HepG2 (cell line): ENCODE results near the gene ENTREP3. TPM values are rescaled to one million over a fixed set of nuclear protein-coding genes. Genes with fewer than 3 reads are reported as not detected.

ENCODE experiments used
- GABPB1 ChIP-seq: IDR thresholded peaks from 2 replicates; pipeline ENCODE4 v1.6.1; 2016; ENCODE audit warnings: mild to moderate bottlenecking, missing genetic modification reagents, moderate library complexity, missing compliant biosample characterization
- KDM5B ChIP-seq: sonication (generic); formaldehyde crosslinking; IDR thresholded peaks from 2 replicates; pipeline ENCODE4 v1.4.0; 2020; ENCODE audit warnings: missing genetic modification reagents, mild to moderate bottlenecking, borderline replicate concordance
- PHF5A ChIP-seq: IDR thresholded peaks from one replicate; pipeline ENCODE4 v1.6.1; 2018; ENCODE audit warnings: low read depth, missing genetic modification reagents; ENCODE audit not compliant: unreplicated experiment
- ZFP36L2 ChIP-seq: sonication (generic); formaldehyde crosslinking; IDR thresholded peaks from 2 replicates; pipeline ENCODE4 v1.4.0; 2020; ENCODE audit warnings: missing genetic modification reagents
- ZIK1 ChIP-seq: sonication (generic); formaldehyde crosslinking; IDR thresholded peaks from 2 replicates; pipeline ENCODE4 v1.5.0; 2020; ENCODE audit warnings: mild to moderate bottlenecking, low read depth, missing genetic modification reagents, borderline replicate concordance
- ZNF317 ChIP-seq: sonication (generic); formaldehyde crosslinking; IDR thresholded peaks from 2 replicates; pipeline ENCODE4 v1.5.0; 2020; ENCODE audit warnings: mild to moderate bottlenecking, missing genetic modification reagents
- ZNF746 ChIP-seq: sonication (generic); formaldehyde crosslinking; IDR thresholded peaks from 2 replicates; pipeline ENCODE4 v1.8.0; 2022; ENCODE audit warnings: mild to moderate bottlenecking, missing genetic modification reagents
- ZSCAN9 ChIP-seq: IDR thresholded peaks from 2 replicates; pipeline ENCODE4 v1.6.1; 2016; ENCODE audit warnings: borderline replicate concordance
- polyA plus RNA-seq, 8 experiments: library from polyadenylated mRNA; depleted of rRNA in 3 of 8; stranded (reverse) in 7 of 8; unstranded in 1 of 8; fragments of >200 nt; fragmentation: Illumina TruSeq in 4 of 8; extraction: Trizol in 4 of 8; gene quantifications; 2 replicates each; pipeline versions ENCODE4 v1.2.1 to v1.2.3, GENCODE V29; 2011 to 2016; ENCODE audit warnings: low read depth in 4 of 8, missing spikeins in 1 of 8, mixed read lengths in 1 of 8; ENCODE audit not compliant: insufficient read depth in 1 of 8
- total RNA-seq, 5 experiments: library from RNA; depleted of rRNA; stranded (reverse); fragments of >200 nt; fragmentation: Illumina TruSeq; extraction: Trizol; gene quantifications; 2 replicates each; pipeline ENCODE4 v1.2.3, GENCODE V29; 2016; ENCODE audit warnings: low read depth in 1 of 5
- TF ChIP-seq, protein P1 (sequence below): sonication (generic); formaldehyde crosslinking; conservative IDR thresholded peaks from 2 replicates; pipeline ENCODE4 v1.4.0; 2020; ENCODE audit warnings: mild to moderate bottlenecking, missing genetic modification reagents, moderate library complexity
- TF ChIP-seq, protein P2 (sequence below): sonication (generic); formaldehyde crosslinking; IDR thresholded peaks from 2 replicates; pipeline ENCODE4 v1.8.0; 2022; ENCODE audit warnings: missing genetic modification reagents, mild to moderate bottlenecking, inconsistent platforms, borderline replicate concordance
- TF ChIP-seq, protein P3 (sequence below): IDR thresholded peaks from 2 replicates; pipeline ENCODE4 v1.6.1; 2016; ENCODE audit warnings: missing compliant biosample characterization, missing genetic modification reagents, borderline replicate concordance
- TF ChIP-seq, protein P4 (sequence below): sonication (generic); formaldehyde crosslinking; IDR thresholded peaks from 2 replicates; pipeline ENCODE4 v1.5.0; 2020; ENCODE audit warnings: mild to moderate bottlenecking, missing genetic modification reagents
- TF ChIP-seq, protein P5 (sequence below): sonication (generic); formaldehyde crosslinking; IDR thresholded peaks from 2 replicates; pipeline ENCODE4 v1.5.1; 2020; ENCODE audit warnings: mild to moderate bottlenecking, missing genetic modification reagents, borderline replicate concordance

ENTREP3 gene
- total and polyA plus RNA-seq, 2 of the 13 experiments (the other 11 are each of a cell fraction or from before 2014, with no cell fraction given): 4.1 to 9.9 TPM

DNA sequence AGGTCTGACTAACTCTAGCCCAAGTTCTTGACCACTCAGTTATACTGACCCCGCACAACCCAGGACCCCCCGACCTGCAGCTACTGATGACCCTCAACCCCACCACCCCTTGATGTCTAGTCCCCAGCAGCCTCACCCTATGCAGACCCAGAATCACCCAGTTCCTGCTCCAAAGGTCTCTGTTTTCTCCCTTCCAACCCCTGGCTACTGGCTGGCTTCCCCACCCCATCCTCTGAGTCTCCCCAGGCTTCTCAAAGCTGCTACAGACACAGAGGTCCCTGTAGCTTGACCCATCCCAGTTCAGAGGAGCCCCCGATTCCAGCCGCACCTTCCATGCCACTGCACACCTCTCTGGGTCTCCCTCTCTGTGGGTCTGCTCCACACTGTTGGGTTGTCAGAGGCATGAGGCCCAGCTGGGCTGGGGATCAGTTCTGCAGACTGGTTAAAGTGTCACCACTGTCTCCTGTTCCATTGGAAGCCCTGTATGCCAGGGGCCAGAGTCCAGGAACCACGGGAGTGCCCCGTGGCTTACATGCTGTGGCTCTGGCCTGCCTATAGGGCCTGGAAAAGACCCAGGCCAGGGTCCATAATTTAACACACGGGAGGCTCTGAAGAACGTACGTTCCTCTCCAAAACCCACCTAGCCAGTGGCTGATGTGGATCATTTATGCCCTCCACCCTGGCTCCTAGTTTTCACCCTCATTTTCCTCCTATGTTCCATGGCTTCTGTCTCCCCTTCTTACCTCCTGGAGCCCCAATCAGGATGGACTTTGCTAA lies 45.5 kb upstream of the ENTREP3 start (continued):
- TF ChIP-seq, protein P1, sequence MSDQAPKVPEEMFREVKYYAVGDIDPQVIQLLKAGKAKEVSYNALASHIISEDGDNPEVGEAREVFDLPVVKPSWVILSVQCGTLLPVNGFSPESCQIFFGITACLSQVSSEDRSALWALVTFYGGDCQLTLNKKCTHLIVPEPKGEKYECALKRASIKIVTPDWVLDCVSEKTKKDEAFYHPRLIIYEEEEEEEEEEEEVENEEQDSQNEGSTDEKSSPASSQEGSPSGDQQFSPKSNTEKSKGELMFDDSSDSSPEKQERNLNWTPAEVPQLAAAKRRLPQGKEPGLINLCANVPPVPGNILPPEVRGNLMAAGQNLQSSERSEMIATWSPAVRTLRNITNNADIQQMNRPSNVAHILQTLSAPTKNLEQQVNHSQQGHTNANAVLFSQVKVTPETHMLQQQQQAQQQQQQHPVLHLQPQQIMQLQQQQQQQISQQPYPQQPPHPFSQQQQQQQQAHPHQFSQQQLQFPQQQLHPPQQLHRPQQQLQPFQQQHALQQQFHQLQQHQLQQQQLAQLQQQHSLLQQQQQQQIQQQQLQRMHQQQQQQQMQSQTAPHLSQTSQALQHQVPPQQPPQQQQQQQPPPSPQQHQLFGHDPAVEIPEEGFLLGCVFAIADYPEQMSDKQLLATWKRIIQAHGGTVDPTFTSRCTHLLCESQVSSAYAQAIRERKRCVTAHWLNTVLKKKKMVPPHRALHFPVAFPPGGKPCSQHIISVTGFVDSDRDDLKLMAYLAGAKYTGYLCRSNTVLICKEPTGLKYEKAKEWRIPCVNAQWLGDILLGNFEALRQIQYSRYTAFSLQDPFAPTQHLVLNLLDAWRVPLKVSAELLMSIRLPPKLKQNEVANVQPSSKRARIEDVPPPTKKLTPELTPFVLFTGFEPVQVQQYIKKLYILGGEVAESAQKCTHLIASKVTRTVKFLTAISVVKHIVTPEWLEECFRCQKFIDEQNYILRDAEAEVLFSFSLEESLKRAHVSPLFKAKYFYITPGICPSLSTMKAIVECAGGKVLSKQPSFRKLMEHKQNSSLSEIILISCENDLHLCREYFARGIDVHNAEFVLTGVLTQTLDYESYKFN: peak; percentile 97
- peak; percentile 73; the same call in 1 of the 2 replicates for TF ChIP-seq ZSCAN9
- TF ChIP-seq ZFP36L2: 0 out of 2 replicates have a peak, but pooled peaks have one; percentile 30
- peak; percentile 81 for TF ChIP-seq PHF5A
- peak; percentile 21; the same call in 1 of the 2 replicates for TF ChIP-seq GABPB1 (CRISPR knock-in tag)
- TF ChIP-seq ZNF746 (CRISPR knock-in tag): peak; percentile 34; the same call in 1 of the 2 replicates
- TF ChIP-seq, protein P2, sequence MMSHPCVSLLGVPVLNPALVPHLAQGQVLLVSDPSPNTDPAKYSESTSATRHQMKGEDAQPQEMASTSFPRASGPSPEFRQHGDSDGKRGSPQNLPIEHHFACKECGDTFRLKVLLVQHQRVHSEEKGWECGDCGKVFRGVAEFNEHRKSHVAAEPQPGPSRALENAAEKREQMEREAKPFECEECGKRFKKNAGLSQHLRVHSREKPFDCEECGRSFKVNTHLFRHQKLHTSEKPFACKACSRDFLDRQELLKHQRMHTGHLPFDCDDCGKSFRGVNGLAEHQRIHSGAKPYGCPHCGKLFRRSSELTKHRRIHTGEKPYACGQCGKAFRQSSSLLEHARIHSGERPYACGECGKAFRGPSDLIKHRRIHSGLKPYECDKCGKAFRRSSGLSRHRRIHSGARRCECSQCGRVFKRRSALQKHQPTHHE: peak; percentile 51; the same call in 1 of the 2 replicates
- TF ChIP-seq, protein P3, sequence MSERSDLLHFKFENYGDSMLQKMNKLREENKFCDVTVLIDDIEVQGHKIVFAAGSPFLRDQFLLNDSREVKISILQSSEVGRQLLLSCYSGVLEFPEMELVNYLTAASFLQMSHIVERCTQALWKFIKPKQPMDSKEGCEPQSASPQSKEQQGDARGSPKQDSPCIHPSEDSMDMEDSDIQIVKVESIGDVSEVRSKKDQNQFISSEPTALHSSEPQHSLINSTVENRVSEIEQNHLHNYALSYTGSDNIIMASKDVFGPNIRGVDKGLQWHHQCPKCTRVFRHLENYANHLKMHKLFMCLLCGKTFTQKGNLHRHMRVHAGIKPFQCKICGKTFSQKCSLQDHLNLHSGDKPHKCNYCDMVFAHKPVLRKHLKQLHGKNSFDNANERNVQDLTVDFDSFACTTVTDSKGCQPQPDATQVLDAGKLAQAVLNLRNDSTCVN (CRISPR knock-in tag): peak; percentile 84
- TF ChIP-seq, protein P4, sequence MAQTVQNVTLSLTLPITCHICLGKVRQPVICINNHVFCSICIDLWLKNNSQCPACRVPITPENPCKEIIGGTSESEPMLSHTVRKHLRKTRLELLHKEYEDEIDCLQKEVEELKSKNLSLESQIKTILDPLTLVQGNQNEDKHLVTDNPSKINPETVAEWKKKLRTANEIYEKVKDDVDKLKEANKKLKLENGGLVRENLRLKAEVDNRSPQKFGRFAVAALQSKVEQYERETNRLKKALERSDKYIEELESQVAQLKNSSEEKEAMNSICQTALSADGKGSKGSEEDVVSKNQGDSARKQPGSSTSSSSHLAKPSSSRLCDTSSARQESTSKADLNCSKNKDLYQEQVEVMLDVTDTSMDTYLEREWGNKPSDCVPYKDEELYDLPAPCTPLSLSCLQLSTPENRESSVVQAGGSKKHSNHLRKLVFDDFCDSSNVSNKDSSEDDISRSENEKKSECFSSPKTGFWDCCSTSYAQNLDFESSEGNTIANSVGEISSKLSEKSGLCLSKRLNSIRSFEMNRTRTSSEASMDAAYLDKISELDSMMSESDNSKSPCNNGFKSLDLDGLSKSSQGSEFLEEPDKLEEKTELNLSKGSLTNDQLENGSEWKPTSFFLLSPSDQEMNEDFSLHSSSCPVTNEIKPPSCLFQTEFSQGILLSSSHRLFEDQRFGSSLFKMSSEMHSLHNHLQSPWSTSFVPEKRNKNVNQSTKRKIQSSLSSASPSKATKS (CRISPR knock-in tag): no peak
- TF ChIP-seq, protein P5, sequence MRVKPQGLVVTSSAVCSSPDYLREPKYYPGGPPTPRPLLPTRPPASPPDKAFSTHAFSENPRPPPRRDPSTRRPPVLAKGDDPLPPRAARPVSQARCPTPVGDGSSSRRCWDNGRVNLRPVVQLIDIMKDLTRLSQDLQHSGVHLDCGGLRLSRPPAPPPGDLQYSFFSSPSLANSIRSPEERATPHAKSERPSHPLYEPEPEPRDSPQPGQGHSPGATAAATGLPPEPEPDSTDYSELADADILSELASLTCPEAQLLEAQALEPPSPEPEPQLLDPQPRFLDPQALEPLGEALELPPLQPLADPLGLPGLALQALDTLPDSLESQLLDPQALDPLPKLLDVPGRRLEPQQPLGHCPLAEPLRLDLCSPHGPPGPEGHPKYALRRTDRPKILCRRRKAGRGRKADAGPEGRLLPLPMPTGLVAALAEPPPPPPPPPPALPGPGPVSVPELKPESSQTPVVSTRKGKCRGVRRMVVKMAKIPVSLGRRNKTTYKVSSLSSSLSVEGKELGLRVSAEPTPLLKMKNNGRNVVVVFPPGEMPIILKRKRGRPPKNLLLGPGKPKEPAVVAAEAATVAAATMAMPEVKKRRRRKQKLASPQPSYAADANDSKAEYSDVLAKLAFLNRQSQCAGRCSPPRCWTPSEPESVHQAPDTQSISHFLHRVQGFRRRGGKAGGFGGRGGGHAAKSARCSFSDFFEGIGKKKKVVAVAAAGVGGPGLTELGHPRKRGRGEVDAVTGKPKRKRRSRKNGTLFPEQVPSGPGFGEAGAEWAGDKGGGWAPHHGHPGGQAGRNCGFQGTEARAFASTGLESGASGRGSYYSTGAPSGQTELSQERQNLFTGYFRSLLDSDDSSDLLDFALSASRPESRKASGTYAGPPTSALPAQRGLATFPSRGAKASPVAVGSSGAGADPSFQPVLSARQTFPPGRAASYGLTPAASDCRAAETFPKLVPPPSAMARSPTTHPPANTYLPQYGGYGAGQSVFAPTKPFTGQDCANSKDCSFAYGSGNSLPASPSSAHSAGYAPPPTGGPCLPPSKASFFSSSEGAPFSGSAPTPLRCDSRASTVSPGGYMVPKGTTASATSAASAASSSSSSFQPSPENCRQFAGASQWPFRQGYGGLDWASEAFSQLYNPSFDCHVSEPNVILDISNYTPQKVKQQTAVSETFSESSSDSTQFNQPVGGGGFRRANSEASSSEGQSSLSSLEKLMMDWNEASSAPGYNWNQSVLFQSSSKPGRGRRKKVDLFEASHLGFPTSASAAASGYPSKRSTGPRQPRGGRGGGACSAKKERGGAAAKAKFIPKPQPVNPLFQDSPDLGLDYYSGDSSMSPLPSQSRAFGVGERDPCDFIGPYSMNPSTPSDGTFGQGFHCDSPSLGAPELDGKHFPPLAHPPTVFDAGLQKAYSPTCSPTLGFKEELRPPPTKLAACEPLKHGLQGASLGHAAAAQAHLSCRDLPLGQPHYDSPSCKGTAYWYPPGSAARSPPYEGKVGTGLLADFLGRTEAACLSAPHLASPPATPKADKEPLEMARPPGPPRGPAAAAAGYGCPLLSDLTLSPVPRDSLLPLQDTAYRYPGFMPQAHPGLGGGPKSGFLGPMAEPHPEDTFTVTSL (CRISPR knock-in tag): peak; percentile 86
- peak; percentile 89 for TF ChIP-seq KDM5B (CRISPR knock-in tag)
- peak; percentile 96 for TF ChIP-seq ZNF317
- TF ChIP-seq ZIK1: no peak; the same call in 1 of the 2 replicates
